GM18858 (cell line): ENCODE measurements around the gene ARL17B.
"Not testable (repeated sequence)": the region's sequence is repeated elsewhere in the genome, so short reads cannot be mapped to it uniquely, and the experiment has no call there.

Source experiments
- ATAC-seq: cut with Tn5 transposase; IDR thresholded peaks from one replicate; pipeline ENCODE4 v1.9.1; 2021; ENCODE audit not compliant: unreplicated experiment

Gene ARL17B

DNA sequence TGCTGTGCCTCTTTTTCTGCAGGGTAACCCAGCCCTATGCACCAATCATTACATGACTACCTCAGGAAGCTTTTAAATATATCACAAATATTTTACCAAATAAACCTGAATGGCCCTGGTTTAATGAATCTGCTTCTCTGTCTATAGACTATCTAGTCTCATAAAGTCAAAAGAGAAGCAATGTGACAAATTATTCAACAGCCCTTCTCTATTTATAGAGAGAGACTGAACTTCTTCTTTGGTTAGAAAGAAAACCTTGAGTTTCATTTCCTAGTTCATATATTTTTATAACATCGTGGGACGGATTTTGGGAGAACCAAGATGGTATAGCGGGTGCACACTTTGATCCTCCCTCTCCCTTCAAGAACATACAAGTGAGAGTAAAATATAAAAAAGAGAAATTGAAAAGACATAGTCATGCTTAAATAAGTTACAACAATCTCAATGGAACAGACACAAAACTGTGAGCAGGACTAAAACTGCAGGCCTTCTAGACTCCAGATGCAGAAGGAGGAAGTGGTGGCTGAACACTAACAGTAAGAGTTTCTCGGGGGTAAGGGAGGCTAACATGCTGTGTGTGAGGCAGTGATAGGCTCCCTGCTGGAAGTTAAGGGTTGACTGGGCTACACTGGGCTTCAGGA lies 70.5 kb downstream of the ARL17B start:
- ATAC-seq = peak; percentile 82

GRCh38 chr17:46287587-46287986 lies 74.0 kb downstream of the ARL17B start:
- not testable (repeated sequence) for ATAC-seq

DNA sequence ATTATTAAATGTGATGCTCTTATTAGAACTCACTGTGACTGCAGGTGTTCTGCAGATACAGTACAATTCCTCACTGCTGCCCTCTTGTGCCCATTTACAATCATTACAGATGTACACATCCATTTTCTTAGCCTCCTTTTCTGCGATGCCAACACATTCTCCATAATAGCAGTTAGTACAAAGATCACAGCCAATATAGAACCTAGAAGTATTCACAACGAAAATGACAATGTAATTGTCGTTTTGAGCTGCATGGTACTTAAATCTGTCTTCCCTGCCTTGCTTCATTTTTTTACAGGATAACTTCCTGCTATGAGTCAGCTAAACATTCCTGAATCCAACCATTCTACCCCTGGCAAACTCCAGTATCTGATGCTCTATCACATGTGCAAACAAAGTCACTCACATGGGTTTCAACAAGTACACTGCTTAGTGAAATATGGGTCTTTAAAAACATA lies 74.8 kb downstream of the ARL17B start:
- not testable (repeated sequence) for ATAC-seq

- ATAC-seq = not testable (repeated sequence)
Observed at GRCh38 chr17:46285500-46285899, 76.1 kb downstream of the ARL17B start.

DNA sequence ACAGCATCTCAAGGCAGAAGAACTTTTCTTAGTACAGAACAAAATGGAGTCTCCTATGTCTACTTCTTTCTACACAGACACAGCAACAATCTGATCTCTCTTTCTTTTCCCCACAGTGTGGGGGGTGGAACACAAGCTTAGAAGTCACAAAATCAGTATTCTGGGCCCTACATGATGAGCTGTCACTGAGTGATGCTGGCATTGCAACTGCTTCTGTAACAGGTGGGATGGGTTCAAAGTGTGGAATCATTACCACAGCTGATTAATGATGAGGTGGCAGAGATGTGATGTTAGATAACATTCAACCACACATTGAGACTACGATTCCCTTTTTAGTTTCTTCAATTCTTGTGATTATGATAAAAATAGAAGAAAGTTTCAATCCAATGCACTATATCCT lies 77.1 kb downstream of the ARL17B start:
- ATAC-seq = not testable (repeated sequence)

DNA sequence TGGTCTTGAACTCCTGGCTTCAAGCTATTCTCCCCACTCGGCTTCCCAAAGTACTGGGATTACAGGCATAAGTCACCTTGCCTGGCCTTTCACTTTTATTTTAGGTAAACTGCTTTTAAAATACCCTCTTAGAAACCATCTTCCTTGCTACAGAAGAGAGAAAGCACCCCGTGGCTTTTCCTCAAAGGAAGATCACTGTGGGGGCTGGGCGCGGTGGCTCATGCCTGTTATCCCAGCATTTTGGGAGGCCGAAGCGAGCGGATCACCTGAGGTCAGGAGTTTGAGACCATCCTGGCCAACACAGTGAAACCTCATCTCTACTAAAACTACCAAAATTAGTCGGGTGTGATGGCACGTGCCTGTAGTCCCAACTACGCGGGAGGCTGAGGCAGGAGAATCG lies 78.9 kb downstream of the ARL17B start:
- ATAC-seq = not testable (repeated sequence)

GRCh38 chr17:46281336-46281735 lies 80.2 kb downstream of the ARL17B start:
- not testable (repeated sequence) for ATAC-seq

- ATAC-seq = not testable (repeated sequence)
Observed at GRCh38 chr17:46276728-46277479, 84.7 kb downstream of the ARL17B start.

DNA sequence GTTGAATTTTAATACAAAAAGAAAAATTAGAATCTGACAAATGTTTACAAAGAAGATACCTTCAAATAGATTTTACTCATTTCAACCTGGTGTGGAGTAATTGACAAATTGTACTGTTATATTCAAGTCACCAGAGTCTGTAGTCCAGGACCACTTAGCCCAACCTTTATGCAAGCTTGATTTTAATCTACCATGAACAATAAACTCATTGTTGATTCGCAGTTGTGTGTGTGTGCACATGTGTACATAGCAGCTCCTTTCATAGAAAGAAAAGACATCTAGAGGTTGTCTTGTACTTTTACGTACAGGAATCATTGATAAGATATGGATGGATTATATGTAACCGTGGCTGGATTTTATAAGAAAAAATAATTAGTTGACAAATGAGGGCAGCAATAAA lies 87.3 kb downstream of the ARL17B start:
- ATAC-seq = no peak

DNA sequence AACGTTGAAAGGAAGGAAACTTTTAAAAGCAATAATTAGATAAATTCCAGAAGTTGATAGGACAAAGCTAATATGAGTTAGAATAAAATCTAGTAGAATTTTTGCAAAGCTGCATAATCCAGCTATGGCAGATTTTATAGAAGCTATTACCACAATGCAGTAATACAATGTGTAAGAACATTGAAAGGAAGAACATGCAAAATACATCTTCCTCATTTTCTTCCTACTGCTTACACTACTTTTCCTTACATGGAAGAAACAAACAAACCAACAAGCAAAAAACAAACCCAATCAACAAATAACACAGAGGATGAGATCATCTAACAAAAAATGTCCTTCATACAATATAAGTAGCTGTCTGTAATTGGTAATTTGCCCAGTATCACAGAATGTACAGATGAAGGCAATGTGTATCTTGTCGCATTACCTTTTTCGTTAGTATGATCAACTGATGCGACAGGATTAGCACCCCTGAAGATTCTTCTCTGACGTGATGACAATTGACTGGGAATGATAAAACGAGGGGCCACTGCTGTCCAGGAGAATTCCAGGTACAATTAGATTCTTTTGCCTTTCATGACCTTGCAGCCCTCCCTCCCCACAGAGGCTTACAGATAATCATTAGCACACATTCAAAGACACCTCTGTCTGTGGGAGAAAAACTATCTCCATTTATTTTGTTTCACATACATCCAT lies 87.9 kb downstream of the ARL17B start:
- ATAC-seq = no peak

GRCh38 chr17:46270032-46270431 lies 91.5 kb downstream of the ARL17B start:
- no peak for ATAC-seq

- peak; percentile 64 for ATAC-seq
Observed at GRCh38 chr17:46266656-46267544, 94.7 kb downstream of the ARL17B start.

- ATAC-seq = not testable (repeated sequence)
Observed at GRCh38 chr17:46266063-46266655, 95.4 kb downstream of the ARL17B start.

GRCh38 chr17:46264456-46265198 lies 96.9 kb downstream of the ARL17B start:
- ATAC-seq = no peak

DNA sequence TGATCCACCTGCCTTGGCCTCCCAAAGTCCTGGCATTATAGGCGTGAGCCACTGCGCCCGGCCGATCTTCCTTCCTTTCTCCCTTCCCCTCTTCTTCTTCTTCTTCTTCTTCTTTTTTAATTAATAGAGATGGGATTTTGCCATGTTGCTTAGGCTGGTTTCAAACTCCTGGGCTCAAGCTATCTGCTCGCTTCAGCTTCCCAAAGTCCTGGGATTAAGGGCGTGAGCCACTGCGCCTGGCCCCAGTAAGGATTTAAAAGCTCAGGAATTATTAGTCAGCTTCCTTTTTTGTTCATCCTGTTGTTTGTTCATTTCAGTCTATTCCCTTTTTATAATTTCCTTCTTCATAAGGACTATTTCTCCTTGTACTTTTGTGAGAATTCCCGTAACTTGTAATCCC lies 99.3 kb downstream of the ARL17B start:
- ATAC-seq = no peak

- not testable (repeated sequence) for ATAC-seq
Observed at GRCh38 chr17:46259845-46260661, 101.5 kb downstream of the ARL17B start.

- not testable (repeated sequence) for ATAC-seq
Observed at GRCh38 chr17:46256369-46256768, 105.2 kb downstream of the ARL17B start.

DNA sequence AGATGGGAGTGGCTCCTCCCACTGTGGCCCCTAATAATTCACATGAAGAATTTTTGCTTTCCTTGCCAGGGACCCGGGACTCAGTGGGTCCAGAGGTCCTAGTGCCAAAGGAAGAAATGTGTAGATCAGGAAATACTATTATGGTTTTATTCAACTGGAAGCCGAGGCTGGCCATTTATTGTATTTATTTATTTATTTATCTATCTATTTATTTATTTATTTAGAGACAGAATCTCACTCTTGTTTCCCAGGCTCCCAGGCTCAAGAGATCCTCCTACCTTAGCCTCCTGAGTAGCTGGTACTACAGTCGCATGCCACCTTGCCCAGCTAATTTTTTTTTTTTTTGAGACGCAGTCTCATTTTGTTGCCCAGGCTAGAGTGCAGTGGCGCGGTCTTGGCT lies 107.4 kb downstream of the ARL17B start:
- ATAC-seq = not testable (repeated sequence)

GRCh38 chr17:46253722-46254121 lies 107.8 kb downstream of the ARL17B start:
- not testable (repeated sequence) for ATAC-seq
